Mesothelial cell of epicardium (in vitro differentiated cells): ENCODE results near the gene TNPO3. TPM values are rescaled to one million over a fixed set of nuclear protein-coding genes. Genes with fewer than 3 reads are reported as not detected.
"Not testable (repeated sequence)": the region's sequence is repeated elsewhere in the genome, so short reads cannot be mapped to it uniquely, and the experiment has no call there.

Source experiments
- DNase-seq, 2 experiments: peaks; one replicate each; pipeline ENCODE4 v3.0.0; 2021; ENCODE audit warnings: low spot score in 2 of 2; ENCODE audit not compliant: unreplicated experiment in 2 of 2
- H3K27ac Mint-ChIP-seq: 2 replicates; pipeline ENCODE4 v1.8.0; 2021; ENCODE audit warnings: mixed read lengths
- H3K27me3 Mint-ChIP-seq: 2 replicates; pipeline ENCODE4 v1.8.0; 2021; ENCODE audit warnings: low read depth, mixed read lengths
- H3K36me3 Mint-ChIP-seq: 2 replicates; pipeline ENCODE4 v1.8.0; 2021; ENCODE audit warnings: mixed read lengths
- H3K4me1 Mint-ChIP-seq: 2 replicates; pipeline ENCODE4 v1.8.0; 2021; ENCODE audit warnings: mixed read lengths
- H3K4me3 Mint-ChIP-seq: 2 replicates; pipeline ENCODE4 v1.8.0; 2021; ENCODE audit warnings: mild to moderate bottlenecking, moderate library complexity, mixed read lengths
- H3K9me3 Mint-ChIP-seq: 2 replicates; pipeline ENCODE4 v1.8.0; 2021; ENCODE audit warnings: mixed read lengths
- total RNA-seq: library from RNA; stranded (reverse); gene quantifications from 3 replicates; pipeline ENCODE4 v1.2.1, GENCODE V29; 2021
- TF ChIP-seq, protein P1 (sequence below): fragments of 200-600 bp; sonication (generic); IDR thresholded peaks from one replicate; pipeline ENCODE4 v1.5.0; 2021; ENCODE audit warnings: antibody characterized with exemption; ENCODE audit not compliant: unreplicated experiment

Gene TNPO3
- total RNA-seq, 1 donor from 2014 or later, result 40.2 TPM

DNA sequence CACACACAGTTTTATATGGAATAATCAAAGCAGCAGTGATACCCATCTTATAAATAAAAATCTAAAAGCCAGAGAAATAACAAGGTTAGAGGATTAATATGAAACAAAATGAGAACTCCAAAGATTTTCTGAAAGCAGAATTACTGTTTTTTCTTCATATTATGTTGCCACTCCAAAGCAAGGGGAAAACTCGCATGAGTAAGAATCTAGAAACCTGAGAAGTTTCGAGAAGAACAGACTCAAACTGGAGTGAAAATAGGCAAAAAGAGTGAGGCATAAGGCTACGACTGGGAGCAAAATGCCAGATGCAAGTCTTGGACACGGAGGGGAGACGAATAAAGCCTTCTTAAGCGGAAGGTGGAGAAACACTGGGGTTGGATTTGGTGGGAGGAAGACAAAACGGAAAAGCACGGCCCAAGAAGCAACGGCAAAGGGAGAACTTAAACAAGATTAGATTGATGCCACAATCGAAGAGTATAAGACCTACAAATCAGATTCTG lies 923 bp downstream of the TNPO3 start:
- TF ChIP-seq, protein P1, sequence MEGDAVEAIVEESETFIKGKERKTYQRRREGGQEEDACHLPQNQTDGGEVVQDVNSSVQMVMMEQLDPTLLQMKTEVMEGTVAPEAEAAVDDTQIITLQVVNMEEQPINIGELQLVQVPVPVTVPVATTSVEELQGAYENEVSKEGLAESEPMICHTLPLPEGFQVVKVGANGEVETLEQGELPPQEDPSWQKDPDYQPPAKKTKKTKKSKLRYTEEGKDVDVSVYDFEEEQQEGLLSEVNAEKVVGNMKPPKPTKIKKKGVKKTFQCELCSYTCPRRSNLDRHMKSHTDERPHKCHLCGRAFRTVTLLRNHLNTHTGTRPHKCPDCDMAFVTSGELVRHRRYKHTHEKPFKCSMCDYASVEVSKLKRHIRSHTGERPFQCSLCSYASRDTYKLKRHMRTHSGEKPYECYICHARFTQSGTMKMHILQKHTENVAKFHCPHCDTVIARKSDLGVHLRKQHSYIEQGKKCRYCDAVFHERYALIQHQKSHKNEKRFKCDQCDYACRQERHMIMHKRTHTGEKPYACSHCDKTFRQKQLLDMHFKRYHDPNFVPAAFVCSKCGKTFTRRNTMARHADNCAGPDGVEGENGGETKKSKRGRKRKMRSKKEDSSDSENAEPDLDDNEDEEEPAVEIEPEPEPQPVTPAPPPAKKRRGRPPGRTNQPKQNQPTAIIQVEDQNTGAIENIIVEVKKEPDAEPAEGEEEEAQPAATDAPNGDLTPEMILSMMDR, result no peak
- Mint-ChIP-seq H3K9me3 (no peaks in the 10 kb centered on the region), H3K4me1 (peaks cover 25% of the 10 kb centered on the region), H3K4me3 (peak overlapping the region; percentile 98), H3K27me3 (no peaks in the 10 kb centered on the region), H3K36me3 (peaks cover 6% of the 10 kb centered on the region), H3K27ac (peak overlapping the region; percentile 100)
- no peak for DNase-seq

GRCh38 chr7:129052441-129052840 lies 2.5 kb downstream of the TNPO3 start:
- Mint-ChIP-seq H3K4me1 (peaks cover 25% of the 10 kb centered on the region), H3K4me3 (peak overlapping the region; percentile 98), H3K9me3 (no peaks in the 10 kb centered on the region), H3K27me3 (no peaks in the 10 kb centered on the region), H3K27ac (peak overlapping the region; percentile 1), H3K36me3 (peaks cover 6% of the 10 kb centered on the region)
- TF ChIP-seq, protein P1, result no peak
- DNase-seq, result no peak

- H3K9me3 Mint-ChIP-seq, H3K27ac Mint-ChIP-seq, H3K36me3 Mint-ChIP-seq, H3K4me3 Mint-ChIP-seq, H3K27me3 Mint-ChIP-seq, DNase-seq: not testable (repeated sequence)
- peaks cover 25% of the 10 kb centered on the region for H3K4me1 Mint-ChIP-seq
These were observed 3.5 kb downstream of the TNPO3 start for GRCh38 chr7:129051459-129051858.

- H3K27me3 Mint-ChIP-seq, result no peaks in the 10 kb centered on the region
- H3K4me3 Mint-ChIP-seq, result no peak overlapping the region
- H3K9me3 Mint-ChIP-seq, result no peaks in the 10 kb centered on the region
- peaks cover 9% of the 10 kb centered on the region for H3K4me1 Mint-ChIP-seq
- DNase-seq, result no peak
- peaks cover 6% of the 10 kb centered on the region for H3K36me3 Mint-ChIP-seq
- TF ChIP-seq, protein P1, result no peak
- no peak overlapping the region for H3K27ac Mint-ChIP-seq
These were observed 7.2 kb downstream of the TNPO3 start for GRCh38 chr7:129047761-129048160.

GRCh38 chr7:129045682-129046081 lies 9.2 kb downstream of the TNPO3 start:
- Mint-ChIP-seq H3K27me3 (no peaks in the 10 kb centered on the region), H3K4me1 (peaks cover 5% of the 10 kb centered on the region), H3K27ac (no peak overlapping the region), H3K9me3 (no peaks in the 10 kb centered on the region), H3K4me3 (no peak overlapping the region), H3K36me3 (peaks cover 6% of the 10 kb centered on the region)
- TF ChIP-seq, protein P1, result no peak
- no peak for DNase-seq

DNA sequence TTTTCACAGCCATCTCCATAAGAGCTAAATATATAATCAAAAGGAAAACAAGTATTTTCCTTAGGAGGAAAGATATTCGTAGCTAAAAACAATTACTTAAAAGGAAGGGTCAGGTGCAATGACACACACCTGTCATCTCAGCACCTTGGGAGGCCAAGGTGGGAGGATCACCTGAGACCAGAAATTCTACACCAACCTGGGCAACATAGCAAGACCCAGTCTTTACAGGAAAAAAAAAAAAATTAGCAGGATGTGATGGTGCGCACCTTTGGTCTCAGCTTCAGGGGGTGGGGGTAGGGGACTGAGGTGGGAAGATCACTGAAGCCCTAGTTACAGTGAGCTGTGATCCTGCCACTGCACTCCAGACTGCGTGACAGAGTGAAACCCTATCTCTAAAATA lies 11.9 kb downstream of the TNPO3 start:
- Mint-ChIP-seq H3K9me3 (peaks cover 6% of the 10 kb centered on the region), H3K4me1 (peaks cover 5% of the 10 kb centered on the region), H3K36me3 (peaks cover 15% of the 10 kb centered on the region), H3K27me3 (no peaks in the 10 kb centered on the region), H3K4me3 (no peak overlapping the region), H3K27ac (no peak overlapping the region)
- TF ChIP-seq, protein P1, result no peak
- DNase-seq, result no peak
